Epithelial cell of alveolus of lung (primary cell): ENCODE data around the gene HJV. TPM values are rescaled to one million over a fixed set of nuclear protein-coding genes. Genes with fewer than 3 reads are reported as not detected.

Source experiments
- total RNA-seq: library from RNA; depleted of rRNA; stranded (reverse); fragments of >200 nt; gene quantifications from 2 replicates; pipeline ENCODE4 v1.2.1, GENCODE V29; 2015

The HJV gene
- total RNA-seq, result not detected in 2 replicates

GRCh38 chr1:146021622-146022402 is at the start of gene HJV:
HJV (minus strand) TSS chr1:146021735; CDS start chr1:146020231, 1,504 bp downstream.

GRCh38 chr1:145996433-145997015 is 25.0 kb downstream of the HJV start, which contains the start of gene TXNIP:
TXNIP (minus strand) TSS chr1:145996579; CDS start chr1:145996266, 313 bp downstream.

Other genes starting within 250 kb of the HJV start
- 5.6 and 6.9 TPM in 2 replicates for gene RNF115, start 197.6 kb downstream of the HJV start, total RNA-seq
- 25.6 and 30.5 TPM in 2 replicates for gene POLR3C, start 197.5 kb downstream of the HJV start, total RNA-seq
- 0.32 and 5.2 TPM in 2 replicates for gene NUDT17, start 176.1 kb downstream of the HJV start, total RNA-seq
- 22.4 and 23.1 TPM in 2 replicates for gene PIAS3, start 162.7 kb downstream of the HJV start, total RNA-seq
- gene ANKRD35, start 135.9 kb downstream of the HJV start, total RNA-seq, result 1.8 and 8.8 TPM in 2 replicates
- gene ITGA10, start 111.7 kb downstream of the HJV start, total RNA-seq, result 7.1 and 10.0 TPM in 2 replicates
- gene PEX11B, start 103.0 kb downstream of the HJV start, total RNA-seq, result 24.7 and 31.3 TPM in 2 replicates
- 116 and 131 TPM in 2 replicates for gene RBM8A, start 94.3 kb downstream of the HJV start, total RNA-seq
- 26.5 and 27.9 TPM in 2 replicates for gene LIX1L, start 63.7 kb downstream of the HJV start, total RNA-seq
- gene ANKRD34A, start 57.2 kb downstream of the HJV start, total RNA-seq, result 0.24 and 1.0 TPM in 2 replicates
- 15.3 and 15.8 TPM in 2 replicates for gene POLR3GL, start 57.0 kb downstream of the HJV start, total RNA-seq
- 61.0 and 776 TPM in 2 replicates for gene TXNIP, start 25.2 kb downstream of the HJV start, total RNA-seq
- 0.96 and 1.0 TPM in 2 replicates for gene NBPF10, start 123.1 kb upstream of the HJV start, total RNA-seq
- 9.7 and 32.5 TPM in 2 replicates for gene NOTCH2NLA, start 207.3 kb upstream of the HJV start, total RNA-seq